Caco-2 (cell line): ENCODE measurements around the gene ARHGAP31. TPM values are rescaled to one million over a fixed set of nuclear protein-coding genes. Genes with fewer than 3 reads are reported as not detected.

Experiments
- BruUV-seq: library from RNA; stranded (reverse); fragments of 400-500 nt; replicated peaks from 2 replicates; lab custom pipeline; 2021; lab: Mats Ljungman, UMichigan
- CTCF ChIA-PET: fragments of 300-600 bp; sonication (Branson Sonifier 250); formaldehyde crosslinking; loops from one replicate; lab custom pipeline; 2022; ENCODE audit warnings: antibody characterized with exemption; lab: Charles Lee
- POLR2A ChIA-PET: fragments of 300-600 bp; sonication (Branson Sonifier 250); formaldehyde crosslinking; loops from one replicate; lab custom pipeline; 2022; ENCODE audit warnings: antibody characterized with exemption; lab: Charles Lee
- DNase-seq, 2 experiments: peaks; one replicate each; pipeline versions ENCODE4 v3.0.0 to v3.0.0-alpha.2; 2020 to 2022
- H3K27me3 ChIP-seq: replicated peaks from 2 replicates; pipeline ENCODE4 v1.6.0; 2011; ENCODE audit warnings: low read length; ENCODE audit not compliant: control insufficient read depth, insufficient read depth
- H3K36me3 ChIP-seq: 2 replicates; pipeline ENCODE4 v1.5.1; 2011; ENCODE audit warnings: low read length; ENCODE audit not compliant: control insufficient read depth, insufficient read depth
- H3K4me1 ChIP-seq: fragments of 250-450 bp; sonication (Bioruptor Pico); 2 replicates; pipeline ENCODE4 v1.5.1; 2020; ENCODE audit warnings: mild to moderate bottlenecking
- H3K4me3 ChIP-seq: 2 replicates; pipeline ENCODE4 v1.5.1; 2011; ENCODE audit warnings: low read depth, mild to moderate bottlenecking, control low read depth, low read length
- H3K9me3 ChIP-seq: fragments of 250-450 bp; sonication (Bioruptor Pico); 2 replicates; pipeline ENCODE4 v1.5.1; 2020; ENCODE audit warnings: mild to moderate bottlenecking, moderate library complexity
- H3K27ac Mint-ChIP-seq: one replicate; pipeline ENCODE4 v1.8.0; 2022; ENCODE audit warnings: mixed read lengths; ENCODE audit not compliant: unreplicated experiment
- H3K27me3 Mint-ChIP-seq: one replicate; pipeline ENCODE4 v1.8.0; 2022; ENCODE audit warnings: mixed read lengths; ENCODE audit not compliant: insufficient read depth, unreplicated experiment
- H3K36me3 Mint-ChIP-seq: one replicate; pipeline ENCODE4 v1.8.0; 2022; ENCODE audit warnings: mild to moderate bottlenecking, mixed read lengths; ENCODE audit not compliant: insufficient read depth, unreplicated experiment
- H3K4me1 Mint-ChIP-seq: one replicate; pipeline ENCODE4 v1.8.0; 2022; ENCODE audit warnings: low read depth, mixed read lengths; ENCODE audit not compliant: unreplicated experiment
- H3K4me3 Mint-ChIP-seq: one replicate; pipeline ENCODE4 v1.8.0; 2022; ENCODE audit warnings: mild to moderate bottlenecking, moderate library complexity, mixed read lengths; ENCODE audit not compliant: unreplicated experiment
- H3K9me3 Mint-ChIP-seq: one replicate; pipeline ENCODE4 v1.8.0; 2022; ENCODE audit warnings: mixed read lengths; ENCODE audit not compliant: unreplicated experiment
- intact Hi-C: fragments of 100-400 bp; cut with micrococcal nuclease; formaldehyde crosslinking; loops from one replicate; pipeline ENCODE4 v1.10.0; 2022; ENCODE audit not compliant: unreplicated experiment
- total RNA-seq: library from RNA; stranded (reverse); gene quantifications from 2 replicates; pipeline ENCODE4 v1.2.3, GENCODE V29; 2022
- TF ChIP-seq, protein P1 (sequence below), 2 experiments: fragments of 200-600 bp in 1 of 2; IDR thresholded peaks; 1 replicate in 1 of 2; 2 replicates in 1 of 2; pipeline versions ENCODE4 v1.5.1 to v1.8.0; 2011 to 2022; ENCODE audit warnings: antibody characterized with exemption in 1 of 2, control low read depth in 1 of 2, inconsistent platforms in 1 of 2, low read depth in 1 of 2, low read length in 1 of 2, mild to moderate bottlenecking in 1 of 2, moderate library complexity in 1 of 2; ENCODE audit not compliant: insufficient read depth in 1 of 2, severe bottlenecking in 1 of 2, unreplicated experiment in 1 of 2

Gene ARHGAP31
- total RNA-seq, 1 experiment from 2014 or later = 0.25 TPM

DNA sequence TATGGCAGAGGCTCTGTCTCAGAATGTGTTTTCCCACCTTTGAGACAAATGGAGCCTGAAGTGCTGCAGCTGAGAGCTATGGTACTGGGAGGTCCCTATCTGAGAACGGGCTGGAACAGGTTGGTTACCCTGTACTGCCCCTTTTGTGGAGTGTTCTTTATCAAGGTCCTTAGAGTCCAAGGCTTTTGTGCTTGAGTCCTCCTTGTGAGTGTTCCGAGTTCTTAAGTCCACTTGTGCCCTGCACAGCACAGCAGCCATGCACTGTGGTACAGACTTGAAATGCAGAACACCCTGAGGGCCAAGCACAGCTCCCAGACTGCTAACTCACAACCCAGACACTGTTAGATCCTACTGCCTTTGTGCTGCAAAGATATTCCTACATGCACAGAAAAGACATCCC, 67.8 kb downstream of the ARHGAP31 start:
- Mint-ChIP-seq H3K4me1 (peaks cover 15% of the 10 kb centered on the region), H3K9me3 (no peaks in the 10 kb centered on the region), H3K4me3 (no peak overlapping the region), H3K27ac (no peak overlapping the region), H3K27me3 (no peaks in the 10 kb centered on the region), H3K36me3 (no peaks in the 10 kb centered on the region)
- TF ChIP-seq, protein P1, sequence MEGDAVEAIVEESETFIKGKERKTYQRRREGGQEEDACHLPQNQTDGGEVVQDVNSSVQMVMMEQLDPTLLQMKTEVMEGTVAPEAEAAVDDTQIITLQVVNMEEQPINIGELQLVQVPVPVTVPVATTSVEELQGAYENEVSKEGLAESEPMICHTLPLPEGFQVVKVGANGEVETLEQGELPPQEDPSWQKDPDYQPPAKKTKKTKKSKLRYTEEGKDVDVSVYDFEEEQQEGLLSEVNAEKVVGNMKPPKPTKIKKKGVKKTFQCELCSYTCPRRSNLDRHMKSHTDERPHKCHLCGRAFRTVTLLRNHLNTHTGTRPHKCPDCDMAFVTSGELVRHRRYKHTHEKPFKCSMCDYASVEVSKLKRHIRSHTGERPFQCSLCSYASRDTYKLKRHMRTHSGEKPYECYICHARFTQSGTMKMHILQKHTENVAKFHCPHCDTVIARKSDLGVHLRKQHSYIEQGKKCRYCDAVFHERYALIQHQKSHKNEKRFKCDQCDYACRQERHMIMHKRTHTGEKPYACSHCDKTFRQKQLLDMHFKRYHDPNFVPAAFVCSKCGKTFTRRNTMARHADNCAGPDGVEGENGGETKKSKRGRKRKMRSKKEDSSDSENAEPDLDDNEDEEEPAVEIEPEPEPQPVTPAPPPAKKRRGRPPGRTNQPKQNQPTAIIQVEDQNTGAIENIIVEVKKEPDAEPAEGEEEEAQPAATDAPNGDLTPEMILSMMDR (IDR thresholded peaks at IDR 0.05; ENCODE audit: insufficient read depth in 1 of 2, low read depth in 1 of 2, low read length in 1 of 2, severe bottlenecking in 1 of 2, unreplicated experiment in 1 of 2) = no peak
- Histone ChIP-seq H3K27me3 (no peaks in the 10 kb centered on the region), H3K36me3 (no peaks in the 10 kb centered on the region), H3K9me3 (no peaks in the 10 kb centered on the region), H3K4me1 (no peaks in the 10 kb centered on the region), H3K4me3 (no peak overlapping the region)
- ChIA-PET CTCF (no interaction called here), POLR2A (no interaction called here)
- no peak for DNase-seq
- intact Hi-C loops = no loop called here
- no TSS peak for BruUV-seq

DNA sequence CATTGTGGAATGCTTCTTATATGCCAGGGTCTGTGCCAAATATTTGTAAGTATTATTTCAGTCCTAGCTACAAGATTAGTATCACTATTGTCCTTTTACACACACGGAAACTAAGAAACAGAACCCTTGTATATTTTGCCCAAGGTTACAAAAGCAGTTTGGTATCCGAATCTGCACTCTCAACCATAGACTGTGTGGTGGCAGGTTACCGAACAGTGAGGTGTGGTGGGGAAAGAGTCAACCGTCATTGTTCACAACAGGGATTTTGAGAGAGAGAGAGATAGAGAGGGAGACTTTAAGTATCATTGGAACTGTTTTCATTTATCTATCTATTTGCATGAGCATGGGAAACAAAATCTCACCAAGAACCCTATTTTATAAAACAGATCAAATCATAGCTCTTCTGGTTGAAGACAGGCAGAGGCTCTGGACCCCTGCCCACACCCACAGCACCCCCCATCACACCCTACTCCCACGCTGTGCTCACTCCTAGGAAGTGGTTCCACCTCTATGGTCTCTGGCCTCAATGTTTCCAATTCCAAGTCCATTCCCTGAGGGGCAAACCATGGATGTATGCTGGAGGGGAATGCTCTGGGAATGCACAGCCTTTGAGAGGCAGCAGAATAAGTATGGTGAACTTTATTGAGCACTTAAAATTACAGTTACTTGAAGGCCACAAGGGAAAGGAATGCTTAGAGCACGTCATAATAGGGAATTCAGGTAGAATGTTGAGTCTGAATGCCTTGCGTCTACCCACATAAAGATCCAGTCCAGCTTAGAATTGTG, 69.0 kb downstream of the ARHGAP31 start:
- CTCF ChIA-PET = no interaction called here

DNA sequence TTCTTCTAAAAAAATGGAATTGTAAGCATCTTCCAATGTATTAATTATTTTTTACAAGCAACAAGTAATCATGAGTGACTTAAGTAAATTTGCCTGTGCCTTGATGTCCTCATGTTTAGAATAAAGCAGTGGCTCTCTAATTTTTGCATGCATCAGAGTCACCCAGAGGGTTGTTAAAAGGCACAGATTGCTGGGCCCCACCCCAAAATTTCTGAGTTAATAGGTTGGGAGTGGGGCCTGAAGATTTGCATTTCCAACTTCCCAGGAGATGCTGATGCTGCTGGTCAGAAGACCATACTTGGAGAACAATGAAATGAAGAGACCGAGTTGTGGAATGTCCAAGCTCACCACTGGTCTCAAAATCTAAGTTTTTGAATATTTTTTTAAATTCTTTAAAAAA, 70.2 kb downstream of the ARHGAP31 start:
- POLR2A ChIA-PET = no interaction called here
- Histone ChIP-seq H3K36me3 (no peaks in the 10 kb centered on the region), H3K9me3 (no peaks in the 10 kb centered on the region), H3K4me1 (no peaks in the 10 kb centered on the region), H3K4me3 (no peak overlapping the region), H3K27me3 (no peaks in the 10 kb centered on the region)
- BruUV-seq = no TSS peak
- Mint-ChIP-seq H3K27me3 (peaks cover 4% of the 10 kb centered on the region), H3K4me3 (no peak overlapping the region), H3K9me3 (no peaks in the 10 kb centered on the region), H3K27ac (no peak overlapping the region), H3K4me1 (peaks cover 9% of the 10 kb centered on the region), H3K36me3 (no peaks in the 10 kb centered on the region)
- DNase-seq = no peak
- TF ChIP-seq, protein P1 (IDR thresholded peaks at IDR 0.05; ENCODE audit: insufficient read depth in 1 of 2, low read depth in 1 of 2, low read length in 1 of 2, severe bottlenecking in 1 of 2, unreplicated experiment in 1 of 2) = no peak
- intact Hi-C loops = no loop called here
- CTCF ChIA-PET = no interaction called here

More for the DNA sequence above, 69.0 kb downstream of the ARHGAP31 start:
- Mint-ChIP-seq H3K36me3 (no peaks in the 10 kb centered on the region), H3K9me3 (no peaks in the 10 kb centered on the region), H3K4me3 (no peak overlapping the region), H3K4me1 (peaks cover 12% of the 10 kb centered on the region), H3K27me3 (no peaks in the 10 kb centered on the region), H3K27ac (no peak overlapping the region)
- TF ChIP-seq, protein P1 (IDR thresholded peaks at IDR 0.05; ENCODE audit: insufficient read depth in 1 of 2, low read depth in 1 of 2, low read length in 1 of 2, severe bottlenecking in 1 of 2, unreplicated experiment in 1 of 2) = no peak
- Histone ChIP-seq H3K4me1 (no peaks in the 10 kb centered on the region), H3K27me3 (no peaks in the 10 kb centered on the region), H3K36me3 (no peaks in the 10 kb centered on the region), H3K4me3 (no peak overlapping the region), H3K9me3 (no peaks in the 10 kb centered on the region)
- POLR2A ChIA-PET = no interaction called here
- BruUV-seq = no TSS peak
- intact Hi-C loops = no loop called here
- no peak for DNase-seq
